H7 (cell line): Measurements from ENCODE around the gene HSD3B2. TPM values are rescaled to one million over a fixed set of nuclear protein-coding genes. Genes with fewer than 3 reads are reported as not detected.

Experiments used
- DNase-seq: peaks from one replicate; pipeline ENCODE4 v3.0.0; 2012
- H3K27me3 ChIP-seq: 2 replicates; pipeline ENCODE4 v1.6.0; 2011; ENCODE audit warnings: mild to moderate bottlenecking, low read length; ENCODE audit not compliant: control insufficient read depth, insufficient read depth
- H3K36me3 ChIP-seq: replicated peaks from 2 replicates; pipeline ENCODE4 v1.5.1; 2011; ENCODE audit warnings: low read length; ENCODE audit not compliant: control insufficient read depth, insufficient read depth
- H3K4me3 ChIP-seq: 2 replicates; pipeline ENCODE4 v1.5.1; 2011; ENCODE audit warnings: low read depth, mild to moderate bottlenecking, control low read depth, low read length, moderate library complexity; ENCODE audit not compliant: insufficient read depth
- total RNA-seq: library from RNA; depleted of rRNA; stranded (reverse); fragments of >200 nt; shearing (Covaris generic); gene quantifications from 2 replicates; pipeline ENCODE4 v1.2.3, GENCODE V29; 2014

HSD3B2 gene
- total RNA-seq, 1 experiment from 2014 or later = 0.07 TPM

GRCh38 chr1:119452091-119452490 lies 37.1 kb downstream of the HSD3B2 start:
- no peaks in the 10 kb centered on the region for H3K36me3 ChIP-seq
- H3K4me3 ChIP-seq = no peak overlapping the region
- DNase-seq = no peak
- no peaks in the 10 kb centered on the region; the same call in 1 of the 2 replicates for H3K27me3 ChIP-seq

GRCh38 chr1:119453021-119453420 lies 38.1 kb downstream of the HSD3B2 start:
- Histone ChIP-seq H3K27me3 (no peaks in the 10 kb centered on the region; the same call in 1 of the 2 replicates), H3K4me3 (no peak overlapping the region), H3K36me3 (no peaks in the 10 kb centered on the region)
- DNase-seq = no peak

- H3K27me3 ChIP-seq = no peaks in the 10 kb centered on the region
- no peaks in the 10 kb centered on the region for H3K36me3 ChIP-seq
- no peak overlapping the region for H3K4me3 ChIP-seq
- DNase-seq = no peak
These were observed 48.0 kb downstream of the HSD3B2 start for GRCh38 chr1:119462964-119463363.

- Histone ChIP-seq H3K27me3 (no peaks in the 10 kb centered on the region), H3K36me3 (no peaks in the 10 kb centered on the region), H3K4me3 (no peak overlapping the region)
- DNase-seq = no peak
These were observed 48.6 kb downstream of the HSD3B2 start for GRCh38 chr1:119463569-119463968.

- no peak overlapping the region for H3K4me3 ChIP-seq
- DNase-seq = no peak
- no peaks in the 10 kb centered on the region; the same call in 1 of the 2 replicates for H3K27me3 ChIP-seq
- no peaks in the 10 kb centered on the region for H3K36me3 ChIP-seq
These were observed 51.5 kb downstream of the HSD3B2 start for GRCh38 chr1:119466445-119466844.

- Histone ChIP-seq H3K27me3 (no peaks in the 10 kb centered on the region; the same call in 1 of the 2 replicates), H3K4me3 (no peak overlapping the region), H3K36me3 (no peaks in the 10 kb centered on the region)
- DNase-seq = no peak
These were observed 52.3 kb downstream of the HSD3B2 start for GRCh38 chr1:119467219-119467618.

- no peak for DNase-seq
- H3K27me3 ChIP-seq = no peaks in the 10 kb centered on the region; the same call in 1 of the 2 replicates
- no peaks in the 10 kb centered on the region for H3K36me3 ChIP-seq
- no peak overlapping the region for H3K4me3 ChIP-seq
These were observed 53.1 kb downstream of the HSD3B2 start for GRCh38 chr1:119467857-119468668.

- no peak for DNase-seq
These were observed 54.8 kb downstream of the HSD3B2 start for GRCh38 chr1:119469741-119470140.

GRCh38 chr1:119470377-119470776 lies 55.4 kb downstream of the HSD3B2 start:
- Histone ChIP-seq H3K4me3 (no peak overlapping the region), H3K36me3 (no peaks in the 10 kb centered on the region), H3K27me3 (no peaks in the 10 kb centered on the region; the same call in 1 of the 2 replicates)
- DNase-seq = no peak

More at GRCh38 chr1:119469741-119470140, 54.8 kb downstream of the HSD3B2 start:
- no peaks in the 10 kb centered on the region; the same call in 1 of the 2 replicates for H3K27me3 ChIP-seq
- H3K4me3 ChIP-seq = no peak overlapping the region
- no peaks in the 10 kb centered on the region for H3K36me3 ChIP-seq

- H3K36me3 ChIP-seq = no peaks in the 10 kb centered on the region
- DNase-seq = no peak
- H3K4me3 ChIP-seq = no peak overlapping the region
- H3K27me3 ChIP-seq = no peaks in the 10 kb centered on the region; the same call in 1 of the 2 replicates
These were observed 56.0 kb downstream of the HSD3B2 start for GRCh38 chr1:119470958-119471357.

GRCh38 chr1:119471566-119471965 lies 56.6 kb downstream of the HSD3B2 start:
- no peaks in the 10 kb centered on the region for H3K36me3 ChIP-seq
- no peak overlapping the region for H3K4me3 ChIP-seq
- peak; percentile 8 for DNase-seq
- H3K27me3 ChIP-seq = no peaks in the 10 kb centered on the region; the same call in 1 of the 2 replicates

GRCh38 chr1:119472080-119472818 lies 57.3 kb downstream of the HSD3B2 start:
- Histone ChIP-seq H3K36me3 (no peaks in the 10 kb centered on the region), H3K4me3 (no peak overlapping the region), H3K27me3 (no peaks in the 10 kb centered on the region; the same call in 1 of the 2 replicates)
- no peak for DNase-seq
